HG02973 (cell line): ENCODE data around the gene CCDC148.

Experiments used
- ATAC-seq: cut with Tn5 transposase; IDR thresholded peaks from one replicate; pipeline ENCODE4 v1.9.1; 2021; ENCODE audit warnings: moderate library complexity; ENCODE audit not compliant: unreplicated experiment

Gene CCDC148

DNA sequence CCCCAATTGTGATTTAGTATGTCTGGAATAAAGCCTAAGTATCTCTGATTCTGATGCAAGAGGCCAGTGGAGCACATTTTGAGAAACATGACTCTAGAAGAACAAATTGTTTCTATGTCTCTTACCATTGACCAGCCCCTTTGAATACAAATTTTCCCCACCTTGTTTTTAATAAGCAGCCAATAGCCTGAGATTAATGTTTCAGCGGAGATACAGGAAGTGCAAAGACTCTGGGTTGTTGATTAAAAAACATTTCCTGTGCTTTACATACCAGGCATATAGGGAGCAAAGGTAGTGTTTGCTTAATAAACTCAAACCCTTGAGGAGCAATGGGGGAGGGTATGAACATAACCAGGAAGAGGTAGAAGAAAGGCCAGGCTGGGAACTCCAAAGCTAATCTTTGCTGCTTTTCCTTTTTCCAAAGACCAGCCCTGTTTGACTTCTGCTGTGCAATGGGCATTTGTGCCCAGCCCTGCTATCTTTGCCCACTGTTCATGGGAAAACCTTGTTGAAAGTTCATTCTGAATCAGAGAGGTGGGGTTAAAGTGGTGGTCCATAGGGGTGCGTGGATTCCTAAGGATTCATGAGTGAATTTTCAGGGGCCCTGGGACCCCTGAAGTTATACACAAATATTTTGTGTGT lies 325.6 kb downstream of the CCDC148 start:
- ATAC-seq, result no peak

DNA sequence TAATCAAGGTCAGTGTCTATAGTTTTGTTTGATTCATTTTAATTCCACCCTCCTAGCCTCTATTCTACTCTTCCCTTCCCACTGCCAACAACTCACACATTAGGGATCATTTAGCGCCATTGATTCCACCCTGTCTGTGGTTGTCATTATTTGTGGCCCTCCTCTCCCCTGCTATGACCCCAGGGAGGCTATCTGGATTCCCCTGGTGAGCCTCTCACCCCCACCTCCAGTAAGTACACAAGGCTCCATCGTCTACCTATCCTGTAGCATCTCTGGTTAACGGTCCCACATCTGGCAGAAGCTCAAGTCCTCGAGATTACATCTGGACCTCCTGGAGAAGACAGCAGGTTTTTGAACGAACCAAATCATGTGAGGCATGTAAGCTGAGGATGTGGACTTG lies 327.5 kb downstream of the CCDC148 start:
- ATAC-seq, result no peak

DNA sequence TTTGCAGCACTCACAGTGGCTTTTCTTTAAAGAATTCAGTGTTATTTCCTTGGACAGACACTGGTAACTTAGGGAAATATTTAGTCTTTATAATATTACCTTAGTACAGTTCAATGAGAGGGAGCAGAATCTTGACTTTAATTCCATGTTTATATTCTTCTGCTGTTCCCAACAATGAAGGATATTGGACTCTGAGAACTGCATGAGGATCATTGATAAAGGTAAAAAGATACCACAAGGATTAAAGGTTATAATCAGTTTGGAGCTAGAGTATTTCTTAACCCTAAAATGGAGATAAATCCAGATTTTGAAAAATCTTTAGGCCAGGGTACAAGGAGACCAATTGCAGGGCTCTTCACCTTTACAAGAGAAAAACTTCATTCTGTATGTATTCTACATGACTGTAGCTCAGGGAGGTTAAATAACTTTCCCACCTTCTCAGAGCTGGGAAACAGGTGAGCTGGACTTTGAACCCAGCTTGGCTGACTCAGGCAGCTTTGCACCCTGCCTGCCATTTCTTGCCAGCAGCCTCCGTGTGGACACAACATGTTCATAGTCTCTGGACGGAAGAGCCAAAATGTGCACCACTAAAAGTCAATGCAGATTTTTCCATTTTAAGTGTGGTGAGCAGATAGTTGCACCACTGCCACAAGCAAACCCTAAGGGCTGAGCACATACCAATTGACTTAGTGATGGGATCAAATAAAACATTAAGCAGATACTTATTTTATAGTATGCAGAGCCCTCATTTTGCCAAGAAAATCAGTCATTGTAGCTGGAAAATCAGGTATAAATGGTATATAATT lies 328.2 kb downstream of the CCDC148 start:
- no peak for ATAC-seq

DNA sequence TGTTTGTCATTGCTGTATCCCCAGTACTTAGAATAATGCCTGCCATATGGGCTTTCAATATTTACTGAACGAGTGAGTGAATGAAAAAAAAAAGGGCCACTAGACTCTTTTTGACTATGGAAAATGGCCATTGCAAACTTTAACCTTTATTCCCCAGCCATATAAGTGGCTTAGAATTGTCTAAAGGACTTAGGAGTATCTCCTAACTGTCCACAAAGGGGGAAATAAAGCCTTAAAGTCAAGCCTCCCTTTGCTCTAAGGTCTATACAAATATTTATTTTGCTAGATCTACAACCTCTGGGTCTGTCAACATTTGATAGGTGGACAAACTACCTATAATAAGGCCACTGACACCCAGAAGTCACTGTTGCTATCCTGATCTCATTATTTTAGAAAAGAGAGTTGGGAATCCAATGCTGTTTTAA lies 329.2 kb downstream of the CCDC148 start:
- no peak for ATAC-seq

GRCh38 chr2:158125756-158126498 lies 330.6 kb downstream of the CCDC148 start:
- no peak for ATAC-seq

DNA sequence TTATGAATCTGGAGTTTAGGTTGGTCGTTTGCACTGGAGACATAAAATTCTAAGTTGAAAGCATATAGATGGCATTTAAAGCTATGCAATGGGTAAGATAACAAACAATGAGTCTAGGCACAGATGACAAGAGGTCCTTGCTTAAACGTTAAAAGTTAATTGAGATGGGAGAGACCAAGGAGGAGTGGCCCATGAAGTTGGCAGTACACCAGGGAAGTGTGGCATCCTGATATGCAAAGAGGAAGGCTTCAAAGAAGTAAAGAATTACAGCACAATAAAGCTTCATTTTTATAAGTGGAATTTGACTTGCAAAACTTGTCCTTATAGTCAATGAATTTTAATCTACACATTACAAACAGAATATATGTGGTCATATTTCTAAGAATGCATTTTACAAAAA lies 331.7 kb downstream of the CCDC148 start:
- no peak for ATAC-seq
